WTC11 (cell line): Measurements from ENCODE around the gene TOR1A. TPM values are rescaled to one million over a fixed set of nuclear protein-coding genes. Genes with fewer than 3 reads are reported as not detected.

Source experiments
- ATAC-seq: fragments of 200-7000 bp; cut with Tn5 transposase; 2 replicates; pipeline ENCODE4 v1.10.0; 2021; ENCODE audit warnings: mild to moderate bottlenecking, moderate library complexity
- CTCF ChIA-PET: fragments of 300-600 bp; sonication (Branson Sonifier 250); formaldehyde crosslinking; loops from one replicate; lab custom pipeline; 2021; ENCODE audit warnings: antibody characterized with exemption; lab: Charles Lee
- POLR2A ChIA-PET: fragments of 350-600 bp; sonication (Branson Sonifier 250); formaldehyde crosslinking; loops from one replicate; lab custom pipeline; 2021; ENCODE audit warnings: antibody characterized with exemption; lab: Charles Lee
- DNase-seq: peaks from one replicate; pipeline ENCODE4 v3.0.0; 2021; ENCODE audit warnings: low spot score
- H3K27ac Mint-ChIP-seq: 2 replicates; pipeline ENCODE4 v1.8.0; 2021; ENCODE audit warnings: mixed read lengths
- H3K27me3 Mint-ChIP-seq: 2 replicates; pipeline ENCODE4 v1.8.0; 2021; ENCODE audit warnings: low read depth, mild to moderate bottlenecking, moderate library complexity, mixed read lengths
- H3K36me3 Mint-ChIP-seq: 2 replicates; pipeline ENCODE4 v1.8.0; 2021; ENCODE audit warnings: mixed read lengths
- H3K4me1 Mint-ChIP-seq: 2 replicates; pipeline ENCODE4 v1.8.0; 2022; ENCODE audit warnings: mixed read lengths
- H3K4me3 Mint-ChIP-seq: 2 replicates; pipeline ENCODE4 v1.8.0; 2021; ENCODE audit warnings: mild to moderate bottlenecking, moderate library complexity, mixed read lengths
- H3K9me3 Mint-ChIP-seq: 2 replicates; pipeline ENCODE4 v1.8.0; 2021; ENCODE audit warnings: mixed read lengths
- AFF4 ChIP-seq: sonication (generic); formaldehyde crosslinking; IDR thresholded peaks from 2 replicates; pipeline ENCODE4 v1.8.1; 2023; ENCODE audit warnings: mild to moderate bottlenecking, missing genetic modification reagents, borderline replicate concordance
- ATF2 ChIP-seq: sonication (generic); formaldehyde crosslinking; IDR thresholded peaks from 2 replicates; pipeline ENCODE4 v1.8.1; 2022; ENCODE audit warnings: low read depth, missing genetic modification reagents, borderline replicate concordance
- CDX4 ChIP-seq: fragments of 250-450 bp; sonication (Bioruptor Pico); IDR thresholded peaks from 2 replicates; pipeline ENCODE4 v1.9.0; 2021; ENCODE audit warnings: moderate library complexity, mild to moderate bottlenecking, inconsistent platforms, borderline replicate concordance
- E2F1 ChIP-seq: sonication (generic); formaldehyde crosslinking; IDR thresholded peaks from 2 replicates; pipeline ENCODE4 v1.8.0; 2022; ENCODE audit warnings: mild to moderate bottlenecking, missing genetic modification reagents
- MXD4 ChIP-seq: fragments of 250-450 bp; sonication (Bioruptor Pico); IDR thresholded peaks from 2 replicates; pipeline ENCODE4 v1.8.0; 2021; ENCODE audit warnings: mild to moderate bottlenecking, moderate library complexity, borderline replicate concordance
- NR1H2 ChIP-seq: sonication (generic); formaldehyde crosslinking; IDR thresholded peaks from 2 replicates; pipeline ENCODE4 v1.9.0; 2021; ENCODE audit warnings: mild to moderate bottlenecking, moderate library complexity, missing genetic modification reagents
- PRRX2 ChIP-seq: fragments of 250-450 bp; sonication (Bioruptor Pico); IDR thresholded peaks from 2 replicates; pipeline ENCODE4 v1.8.0; 2021; ENCODE audit warnings: mild to moderate bottlenecking
- RORB ChIP-seq: fragments of 250-450 bp; sonication (Bioruptor Pico); IDR thresholded peaks from 2 replicates; pipeline ENCODE4 v1.9.0; 2021; ENCODE audit warnings: mild to moderate bottlenecking
- USF2 ChIP-seq: sonication (generic); formaldehyde crosslinking; IDR thresholded peaks from 2 replicates; pipeline ENCODE4 v1.8.1; 2023; ENCODE audit warnings: mild to moderate bottlenecking, missing genetic modification reagents, moderate library complexity
- ZNF232 ChIP-seq: sonication (generic); formaldehyde crosslinking; IDR thresholded peaks from 2 replicates; pipeline ENCODE4 v1.8.0; 2022; ENCODE audit warnings: mild to moderate bottlenecking, missing genetic modification reagents
- total RNA-seq: library from RNA; stranded (reverse); gene quantifications from 3 replicates; pipeline ENCODE4 v1.2.3, GENCODE V29; 2021
- TF ChIP-seq, protein P1 (sequence below): fragments of 250-450 bp; sonication (Bioruptor Pico); IDR thresholded peaks from 2 replicates; pipeline ENCODE4 v1.9.0; 2021; ENCODE audit warnings: mild to moderate bottlenecking
- TF ChIP-seq, protein P2 (sequence below): sonication (generic); formaldehyde crosslinking; IDR thresholded peaks from 2 replicates; pipeline ENCODE4 v1.8.0; 2022; ENCODE audit warnings: mild to moderate bottlenecking, missing genetic modification reagents
- TF ChIP-seq, protein P3 (sequence below): sonication (generic); formaldehyde crosslinking; conservative IDR thresholded peaks from 2 replicates; pipeline ENCODE4 v1.8.1; 2022; ENCODE audit warnings: mild to moderate bottlenecking, missing genetic modification reagents

TOR1A gene
- total RNA-seq, 1 experiment from 2014 or later: 32.7 TPM

DNA sequence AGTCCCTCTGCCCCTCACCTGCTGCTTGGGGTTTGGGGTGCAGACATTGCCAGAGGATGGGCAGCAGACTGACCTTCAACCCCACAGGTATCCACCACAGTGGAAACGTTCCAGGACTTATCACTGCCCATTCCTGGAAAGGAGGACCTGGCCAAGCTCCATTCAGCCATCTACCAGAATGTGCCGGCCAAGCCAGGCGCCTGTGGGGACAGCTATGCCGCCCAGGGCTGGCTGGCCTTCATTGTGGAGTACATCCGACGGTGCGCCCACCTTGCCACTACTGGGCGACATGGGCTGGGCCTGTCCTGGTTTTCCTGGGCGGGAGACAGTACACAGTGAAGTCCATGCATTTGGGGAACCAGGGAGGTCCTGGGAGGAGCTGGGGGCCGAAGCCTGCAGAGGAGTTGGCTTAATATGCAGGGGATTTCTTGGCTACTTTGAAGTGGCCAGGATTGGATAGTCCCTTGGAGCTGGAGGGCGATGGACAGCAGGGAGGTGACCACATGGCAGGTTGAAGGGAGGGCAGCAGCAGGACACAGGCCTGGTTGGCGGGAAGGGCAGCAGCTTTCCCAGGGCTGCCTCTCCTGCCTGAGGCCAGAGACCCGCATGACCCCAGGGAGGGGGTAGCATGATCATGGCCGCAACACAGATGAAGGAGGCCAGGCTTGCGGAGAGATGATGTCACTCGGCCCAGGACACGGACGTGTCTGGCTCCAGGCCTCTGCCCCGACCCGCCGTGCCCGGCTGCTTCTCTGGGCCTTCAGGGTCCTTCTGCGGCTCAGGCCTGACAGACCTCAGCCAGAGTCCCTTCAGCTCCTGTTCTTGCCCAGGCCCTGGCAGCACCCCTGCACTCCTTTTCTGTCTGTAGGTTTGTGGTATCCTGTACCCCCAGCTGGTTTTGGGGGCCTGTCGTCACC, 45.9 kb upstream of the TOR1A start:
- ATAC-seq (no peak), DNase-seq (no peak)
- no peaks in the 10 kb centered on the region for H3K9me3 Mint-ChIP-seq
- ChIA-PET CTCF (no interaction called here), POLR2A (interaction anchor here (0.6 kb wide), 1 partner anchor 594 kb away, joined by 3 read pairs; no protein-coding TSS in a partner anchor)
- H3K4me1 Mint-ChIP-seq: no peaks in the 10 kb centered on the region
- H3K36me3 Mint-ChIP-seq: peaks cover 8% of the 10 kb centered on the region
- no peak overlapping the region for H3K4me3 Mint-ChIP-seq
- no peaks in the 10 kb centered on the region for H3K27me3 Mint-ChIP-seq
- TF ChIP-seq MXD4 (CRISPR knock-in tag) (no peak), NR1H2 (no peak), USF2 (no peak)
- TF ChIP-seq, protein P1, sequence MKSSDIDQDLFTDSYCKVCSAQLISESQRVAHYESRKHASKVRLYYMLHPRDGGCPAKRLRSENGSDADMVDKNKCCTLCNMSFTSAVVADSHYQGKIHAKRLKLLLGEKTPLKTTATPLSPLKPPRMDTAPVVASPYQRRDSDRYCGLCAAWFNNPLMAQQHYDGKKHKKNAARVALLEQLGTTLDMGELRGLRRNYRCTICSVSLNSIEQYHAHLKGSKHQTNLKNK (CRISPR knock-in tag): no peak
- peak overlapping the region; percentile 49; the same call in 1 of the 2 replicates for H3K27ac Mint-ChIP-seq

DNA sequence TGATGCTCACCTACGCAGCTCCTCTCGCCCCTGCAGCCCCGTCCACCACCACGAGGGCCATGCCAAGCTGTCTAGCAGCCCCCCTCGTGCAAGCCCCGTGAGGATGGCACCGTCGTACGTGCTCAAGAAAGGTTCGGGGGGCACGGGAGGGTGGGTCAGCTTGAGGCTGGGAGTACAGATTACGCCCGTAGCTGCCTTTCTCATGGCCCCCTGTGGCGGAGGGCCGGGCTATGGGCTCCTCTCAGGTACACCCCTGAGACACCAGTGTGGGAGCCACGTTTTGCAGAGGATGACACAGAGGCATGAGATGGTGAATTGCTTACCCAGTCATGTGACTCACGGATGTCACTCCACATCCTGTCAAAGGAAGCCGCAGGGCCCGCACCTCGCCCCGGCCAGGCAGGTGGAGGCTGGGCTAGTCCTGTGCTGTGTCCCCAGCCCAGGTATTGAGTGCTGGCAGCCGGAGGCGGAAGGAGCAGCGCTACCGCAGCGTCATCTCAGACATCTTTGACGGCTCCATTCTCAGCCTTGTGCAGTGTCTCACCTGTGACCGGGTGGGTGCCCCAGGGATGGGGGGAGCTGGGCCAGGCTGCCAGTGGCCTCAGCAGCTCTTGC, 45.0 kb upstream of the TOR1A start:
- Mint-ChIP-seq H3K9me3 (no peaks in the 10 kb centered on the region), H3K4me3 (no peak overlapping the region), H3K36me3 (peaks cover 10% of the 10 kb centered on the region), H3K27ac (no peak overlapping the region), H3K27me3 (no peaks in the 10 kb centered on the region), H3K4me1 (no peaks in the 10 kb centered on the region)
- no peak for ATAC-seq
- no peak for TF ChIP-seq RORB (CRISPR knock-in tag)
- TF ChIP-seq, protein P2, sequence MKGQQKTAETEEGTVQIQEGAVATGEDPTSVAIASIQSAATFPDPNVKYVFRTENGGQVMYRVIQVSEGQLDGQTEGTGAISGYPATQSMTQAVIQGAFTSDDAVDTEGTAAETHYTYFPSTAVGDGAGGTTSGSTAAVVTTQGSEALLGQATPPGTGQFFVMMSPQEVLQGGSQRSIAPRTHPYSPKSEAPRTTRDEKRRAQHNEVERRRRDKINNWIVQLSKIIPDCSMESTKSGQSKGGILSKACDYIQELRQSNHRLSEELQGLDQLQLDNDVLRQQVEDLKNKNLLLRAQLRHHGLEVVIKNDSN (CRISPR knock-in tag): 0 out of 2 replicates have a peak, but pooled peaks have one; percentile 31
- no peak for DNase-seq
- CTCF ChIA-PET: no interaction called here
- POLR2A ChIA-PET: interaction anchor here (0.6 kb wide), 1 partner anchor 421 kb away, joined by 3 read pairs; no protein-coding TSS in a partner anchor

- Mint-ChIP-seq H3K27me3 (no peaks in the 10 kb centered on the region), H3K4me3 (no peak overlapping the region), H3K36me3 (peaks cover 16% of the 10 kb centered on the region), H3K9me3 (no peaks in the 10 kb centered on the region), H3K4me1 (no peaks in the 10 kb centered on the region), H3K27ac (peak overlapping the region; percentile 49; the same call in 1 of the 2 replicates)
- CTCF ChIA-PET: interaction anchor here (0.7 kb wide), 1 partner anchor 20 kb away, joined by 3 read pairs; no protein-coding TSS in a partner anchor
- POLR2A ChIA-PET: interaction anchor here (0.6 to 1.2 kb wide), 2 partner anchors 14 to 422 kb away, joined by 3 read pairs; no protein-coding TSS in a partner anchor
- no peak for ATAC-seq
- no peak for DNase-seq
- TF ChIP-seq USF2 (no peak), MXD4 (CRISPR knock-in tag) (no peak), ZNF232 (CRISPR knock-in tag) (no peak), AFF4 (CRISPR knock-in tag) (no peak), E2F1 (CRISPR knock-in tag) (no peak), PRRX2 (CRISPR knock-in tag) (no peak), CDX4 (CRISPR knock-in tag) (no peak), ATF2 (no peak)
- TF ChIP-seq, protein P3, sequence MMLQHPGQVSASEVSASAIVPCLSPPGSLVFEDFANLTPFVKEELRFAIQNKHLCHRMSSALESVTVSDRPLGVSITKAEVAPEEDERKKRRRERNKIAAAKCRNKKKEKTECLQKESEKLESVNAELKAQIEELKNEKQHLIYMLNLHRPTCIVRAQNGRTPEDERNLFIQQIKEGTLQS: no peak
Measured at GRCh38 chr9:129868023-129868871, 44.3 kb upstream of the TOR1A start.
